TTC549 (cell line): ENCODE measurements around the gene NLRC5.
"Not testable (repeated sequence)": the region's sequence is repeated elsewhere in the genome, so short reads cannot be mapped to it uniquely, and the experiment has no call there.

Experiments used
- FAIRE-seq: peaks from 2 replicates; lab custom pipeline; 2012; peaks lifted over from hg19 to GRCh38; lab: Jason Lieb, UNC

Gene NLRC5

GRCh38 chr16:57049678-57050077 lies 60.3 kb downstream of the NLRC5 start:
- FAIRE-seq = no peak

GRCh38 chr16:57051696-57052228 lies 62.4 kb downstream of the NLRC5 start:
- FAIRE-seq = no peak

- no peak for FAIRE-seq
These were observed 63.8 kb downstream of the NLRC5 start for GRCh38 chr16:57053206-57053605.

GRCh38 chr16:57054338-57054737 lies 65.0 kb downstream of the NLRC5 start:
- FAIRE-seq = no peak

- FAIRE-seq = no peak
These were observed 65.4 kb downstream of the NLRC5 start for GRCh38 chr16:57054771-57055170.

GRCh38 chr16:57055671-57056070 lies 66.3 kb downstream of the NLRC5 start:
- FAIRE-seq = no peak

GRCh38 chr16:57058291-57058861 lies 69.0 kb downstream of the NLRC5 start:
- FAIRE-seq = no peak

GRCh38 chr16:57060323-57061083 lies 71.1 kb downstream of the NLRC5 start:
- no peak for FAIRE-seq

GRCh38 chr16:57061084-57061905 lies 71.9 kb downstream of the NLRC5 start:
- no peak for FAIRE-seq

- no peak for FAIRE-seq
These were observed 73.0 kb downstream of the NLRC5 start for GRCh38 chr16:57062329-57062728.

- not testable (repeated sequence) for FAIRE-seq
These were observed 73.8 kb downstream of the NLRC5 start for GRCh38 chr16:57063189-57063588.

GRCh38 chr16:57064995-57065394 lies 75.6 kb downstream of the NLRC5 start:
- FAIRE-seq = no peak

- FAIRE-seq = no peak
These were observed 77.3 kb downstream of the NLRC5 start for GRCh38 chr16:57066625-57067024.

- no peak for FAIRE-seq
These were observed 78.0 kb downstream of the NLRC5 start for GRCh38 chr16:57067347-57067746.

- FAIRE-seq = no peak
These were observed 79.7 kb downstream of the NLRC5 start for GRCh38 chr16:57069053-57069452.

GRCh38 chr16:57069635-57070370 lies 80.4 kb downstream of the NLRC5 start:
- no peak for FAIRE-seq

GRCh38 chr16:57070424-57070823 lies 81.1 kb downstream of the NLRC5 start:
- FAIRE-seq = no peak

GRCh38 chr16:57071081-57071732 lies 81.8 kb downstream of the NLRC5 start:
- FAIRE-seq = not testable (repeated sequence)

GRCh38 chr16:57071831-57072582 lies 82.7 kb downstream of the NLRC5 start:
- no peak for FAIRE-seq

- FAIRE-seq = no peak
These were observed 83.4 kb downstream of the NLRC5 start for GRCh38 chr16:57072616-57073275.
